Ectodermal cell (in vitro differentiated cells): Measurements from ENCODE around the gene ADAMTS2.

Source experiments
- H3K27ac ChIP-seq: 2 replicates; pipeline ENCODE4 v1.7.0; 2013; ENCODE audit warnings: mild to moderate bottlenecking, low read depth, low read length; ENCODE audit not compliant: insufficient read depth, poor library complexity, severe bottlenecking
- H3K27me3 ChIP-seq: 2 replicates; pipeline ENCODE4 v1.7.0; 2013; ENCODE audit warnings: mild to moderate bottlenecking, low read length; ENCODE audit not compliant: insufficient read depth, control insufficient read depth, poor library complexity, severe bottlenecking
- H3K36me3 ChIP-seq: one replicate; pipeline ENCODE4 v1.7.0; 2013; ENCODE audit warnings: low read length; ENCODE audit not compliant: control insufficient read depth, insufficient read depth
- H3K4me1 ChIP-seq: one replicate; pipeline ENCODE4 v1.7.0; 2013; ENCODE audit warnings: low read length; ENCODE audit not compliant: control insufficient read depth, insufficient read depth
- H3K4me3 ChIP-seq: 2 replicates; pipeline ENCODE4 v1.7.0; 2013; ENCODE audit warnings: low read depth, low read length, control low read depth; ENCODE audit not compliant: insufficient read depth
- H3K9me3 ChIP-seq: 2 replicates; pipeline ENCODE4 v1.7.0; 2013; ENCODE audit warnings: mild to moderate bottlenecking, low read length, moderate library complexity; ENCODE audit not compliant: control insufficient read depth
- WGBS, 2 experiments: methylation state at CpG; one replicate each; pipeline ENCODE4 v1.1.7; 2013; ENCODE audit warnings: missing lambda C conversion rate in 2 of 2; 5-methylcytosine and 5-hydroxymethylcytosine counted together

The ADAMTS2 gene

GRCh38 chr5:179310439-179311090, 34.7 kb downstream of the ADAMTS2 start:
- H3K27me3 ChIP-seq, result no peaks in the 10 kb centered on the region
- no peaks in the 10 kb centered on the region for H3K36me3 ChIP-seq
- 91 to 93% methylated on average over 8 to 9 of the region's 9 CpGs for WGBS, 2 experiments
- no peak overlapping the region for H3K27ac ChIP-seq
- H3K9me3 ChIP-seq, result no peaks in the 10 kb centered on the region
- no peak overlapping the region for H3K4me3 ChIP-seq
- H3K4me1 ChIP-seq, result no peaks in the 10 kb centered on the region

- no peaks in the 10 kb centered on the region for H3K4me1 ChIP-seq
- no peaks in the 10 kb centered on the region for H3K27me3 ChIP-seq
- no peaks in the 10 kb centered on the region for H3K9me3 ChIP-seq
- no peak overlapping the region for H3K4me3 ChIP-seq
- whole genome bisulfite sequencing, 2 experiments, result 94 to 95% methylated on average over 10 of the region's 10 CpGs
- no peak overlapping the region for H3K27ac ChIP-seq
- no peaks in the 10 kb centered on the region for H3K36me3 ChIP-seq
Measured at GRCh38 chr5:179309751-179310320, 35.4 kb downstream of the ADAMTS2 start.

GRCh38 chr5:179309383-179309670, 35.9 kb downstream of the ADAMTS2 start:
- Histone ChIP-seq H3K4me3 (no peak overlapping the region), H3K27ac (no peak overlapping the region), H3K27me3 (no peaks in the 10 kb centered on the region), H3K4me1 (no peaks in the 10 kb centered on the region), H3K9me3 (no peaks in the 10 kb centered on the region), H3K36me3 (no peaks in the 10 kb centered on the region)
- WGBS, 2 experiments, result 85 to 90% methylated on average over 7 of the region's 7 CpGs

- Histone ChIP-seq H3K4me3 (no peak overlapping the region), H3K36me3 (no peaks in the 10 kb centered on the region), H3K9me3 (no peaks in the 10 kb centered on the region), H3K27me3 (no peaks in the 10 kb centered on the region), H3K27ac (no peak overlapping the region), H3K4me1 (no peaks in the 10 kb centered on the region)
- 94% methylated on average over 13 of the region's 13 CpGs for WGBS, 2 experiments
Measured at GRCh38 chr5:179308563-179309382, 36.5 kb downstream of the ADAMTS2 start.

GRCh38 chr5:179307931-179308471, 37.3 kb downstream of the ADAMTS2 start:
- Histone ChIP-seq H3K36me3 (no peaks in the 10 kb centered on the region), H3K4me1 (no peaks in the 10 kb centered on the region), H3K27me3 (no peaks in the 10 kb centered on the region), H3K9me3 (no peaks in the 10 kb centered on the region), H3K27ac (no peak overlapping the region), H3K4me3 (no peak overlapping the region)
- 84 to 85% methylated on average over 24 of the region's 24 CpGs for WGBS, 2 experiments

- H3K9me3 ChIP-seq, result no peaks in the 10 kb centered on the region
- H3K4me1 ChIP-seq, result no peaks in the 10 kb centered on the region
- no peaks in the 10 kb centered on the region for H3K27me3 ChIP-seq
- WGBS, 2 experiments, result 93 to 94% methylated on average over 29 of the region's 29 CpGs
- H3K36me3 ChIP-seq, result no peaks in the 10 kb centered on the region
- H3K4me3 ChIP-seq, result no peak overlapping the region
- no peak overlapping the region for H3K27ac ChIP-seq
Measured at GRCh38 chr5:179307013-179307800, 38.1 kb downstream of the ADAMTS2 start.

GRCh38 chr5:179306191-179307012, 38.9 kb downstream of the ADAMTS2 start:
- no peaks in the 10 kb centered on the region for H3K36me3 ChIP-seq
- no peaks in the 10 kb centered on the region for H3K27me3 ChIP-seq
- H3K4me3 ChIP-seq, result no peak overlapping the region
- H3K4me1 ChIP-seq, result no peaks in the 10 kb centered on the region
- 89 to 93% methylated on average over 7 of the region's 7 CpGs for WGBS, 2 experiments
- H3K27ac ChIP-seq, result no peak overlapping the region
- H3K9me3 ChIP-seq, result no peaks in the 10 kb centered on the region

GRCh38 chr5:179304871-179305270, 40.4 kb downstream of the ADAMTS2 start:
- Histone ChIP-seq H3K4me3 (no peak overlapping the region), H3K27me3 (no peaks in the 10 kb centered on the region), H3K9me3 (no peaks in the 10 kb centered on the region), H3K27ac (no peak overlapping the region), H3K36me3 (no peaks in the 10 kb centered on the region), H3K4me1 (no peaks in the 10 kb centered on the region)
- 60 to 87% methylated on average over 1 of the region's 1 CpG for WGBS, 2 experiments

- H3K4me3 ChIP-seq, result no peak overlapping the region
- no peaks in the 10 kb centered on the region for H3K4me1 ChIP-seq
- no peaks in the 10 kb centered on the region for H3K27me3 ChIP-seq
- H3K9me3 ChIP-seq, result no peaks in the 10 kb centered on the region
- H3K36me3 ChIP-seq, result no peaks in the 10 kb centered on the region
- WGBS, 2 experiments, result 83 to 97% methylated on average over 4 to 5 of the region's 5 CpGs
- no peak overlapping the region for H3K27ac ChIP-seq
Measured at GRCh38 chr5:179304466-179304865, 40.8 kb downstream of the ADAMTS2 start.
